GM18873 (cell line): Measurements from ENCODE around the gene SUMF1.

Experiments
- ATAC-seq: cut with Tn5 transposase; IDR thresholded peaks from one replicate; pipeline ENCODE4 v1.9.1; 2021; ENCODE audit warnings: mild to moderate bottlenecking, moderate library complexity, moderate number of reproducible peaks; ENCODE audit not compliant: unreplicated experiment, low FRiP score

The SUMF1 gene

GRCh38 chr3:4311496-4311895 is 155.6 kb downstream of the SUMF1 start:
- no peak for ATAC-seq
